NAMALWA (cell line): ENCODE data around the gene NKD1.
"Not testable (repeated sequence)": the region's sequence is repeated elsewhere in the genome, so short reads cannot be mapped to it uniquely, and the experiment has no call there.

Experiments used
- DNase-seq: peaks from one replicate; pipeline ENCODE4 v3.0.0-alpha.2; 2015; ENCODE audit warnings: low spot score

The NKD1 gene

DNA sequence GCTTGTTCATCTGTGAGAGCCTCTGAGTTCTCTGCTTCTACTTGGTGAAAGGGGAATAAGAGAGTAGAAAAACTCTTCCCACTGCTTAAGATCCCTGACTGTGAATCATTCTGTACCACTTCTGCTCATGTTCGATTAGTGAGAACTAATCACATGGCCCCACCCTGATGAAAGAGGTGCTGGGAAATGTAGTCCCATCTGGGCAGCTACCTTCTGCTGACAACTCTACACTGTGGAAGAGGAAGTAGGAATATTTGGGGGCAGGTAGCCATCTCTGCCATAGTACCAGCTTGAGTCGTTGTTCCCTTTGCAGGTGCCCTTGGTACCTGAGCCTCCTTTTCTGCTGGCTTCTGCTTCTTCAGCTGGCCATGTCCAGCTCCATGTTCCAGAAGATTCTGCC, 29.9 kb downstream of the NKD1 start:
- DNase-seq = peak; percentile 6

DNA sequence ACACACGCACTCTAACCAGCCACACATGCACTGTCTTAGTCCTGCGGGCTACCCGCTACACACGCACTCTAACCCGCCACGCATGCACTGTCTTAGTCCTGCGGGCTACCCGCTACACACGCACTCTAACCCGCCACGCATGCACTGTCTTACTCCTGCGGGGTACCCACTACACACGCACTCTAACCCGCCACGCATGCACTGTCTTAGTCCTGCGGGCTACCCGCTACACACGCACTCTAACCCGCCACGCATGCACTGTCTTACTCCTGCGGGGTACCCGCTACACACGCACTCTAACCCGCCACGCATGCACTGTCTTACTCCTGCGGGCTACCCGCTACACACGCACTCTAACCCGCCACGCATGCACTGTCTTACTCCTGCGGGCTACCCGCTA, 31.2 kb downstream of the NKD1 start:
- not testable (repeated sequence) for DNase-seq

DNA sequence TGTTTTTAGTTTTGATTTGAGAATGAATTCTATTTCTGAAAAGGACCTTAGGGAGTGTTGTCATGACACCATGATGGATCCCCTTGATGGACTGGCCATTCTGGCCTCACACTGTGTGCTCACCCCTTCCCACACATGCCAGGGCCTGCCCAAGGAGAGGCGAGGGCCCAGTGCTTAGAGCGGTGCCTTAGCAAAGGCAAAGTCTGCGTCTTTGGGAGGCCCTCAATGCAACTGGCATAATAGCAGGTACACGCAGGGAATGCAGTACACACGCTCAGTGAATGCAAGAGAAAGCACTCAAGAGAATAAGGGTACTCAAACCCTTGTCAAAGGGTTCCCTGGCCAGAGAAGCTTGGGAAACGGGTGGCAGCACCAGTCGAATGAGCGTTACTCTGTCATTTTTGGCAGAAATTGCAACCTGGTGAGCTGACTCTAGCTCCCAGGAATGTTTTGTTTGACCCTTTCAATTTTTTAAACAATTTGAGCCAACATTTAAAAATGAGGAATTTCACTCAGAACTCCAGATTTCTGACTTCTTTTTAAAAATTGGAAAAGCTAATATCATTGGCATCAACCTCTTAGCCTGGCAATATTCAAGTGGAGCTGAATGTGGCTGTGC, 32.1 kb downstream of the NKD1 start:
- no peak for DNase-seq

DNA sequence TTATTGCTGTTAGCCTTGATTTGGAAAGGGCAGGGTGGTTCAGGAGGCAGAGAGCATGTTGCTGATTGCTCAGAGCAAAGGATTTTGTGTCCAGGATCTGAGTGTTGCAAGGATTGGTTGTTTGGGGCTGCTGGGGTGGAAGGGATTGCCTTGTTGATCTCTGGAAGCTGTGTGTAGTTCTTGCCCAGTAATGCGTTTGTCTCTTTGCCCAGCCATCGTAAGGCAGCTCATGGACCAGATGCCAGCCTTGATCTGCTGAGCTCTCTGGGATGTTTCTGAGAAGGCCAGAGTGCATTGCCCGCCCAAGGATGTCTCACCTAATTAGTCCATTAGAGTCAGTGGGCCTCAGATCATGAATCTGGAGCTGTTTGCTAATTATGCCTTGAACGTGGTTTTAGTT, 33.6 kb downstream of the NKD1 start:
- DNase-seq = no peak

DNA sequence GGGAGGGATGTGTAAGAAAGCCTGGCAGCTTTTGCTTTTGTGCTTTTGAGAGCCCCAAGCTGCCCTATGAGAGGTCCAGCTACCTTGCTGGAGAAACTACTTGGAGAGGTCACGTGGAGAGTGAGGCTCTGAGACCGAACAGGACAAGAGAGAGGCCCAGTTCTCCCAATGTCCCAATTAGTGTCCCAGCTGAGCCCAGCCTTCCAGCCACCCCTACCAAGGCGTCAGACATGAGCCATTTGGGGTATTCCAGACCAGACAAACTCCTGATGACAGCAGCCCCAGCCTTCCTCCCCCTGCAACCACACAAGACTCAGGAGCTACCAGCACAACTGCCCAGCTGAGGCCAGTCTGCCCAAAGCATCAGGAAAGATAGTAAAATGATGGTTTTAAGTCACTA, 35.0 kb downstream of the NKD1 start:
- no peak for DNase-seq

DNA sequence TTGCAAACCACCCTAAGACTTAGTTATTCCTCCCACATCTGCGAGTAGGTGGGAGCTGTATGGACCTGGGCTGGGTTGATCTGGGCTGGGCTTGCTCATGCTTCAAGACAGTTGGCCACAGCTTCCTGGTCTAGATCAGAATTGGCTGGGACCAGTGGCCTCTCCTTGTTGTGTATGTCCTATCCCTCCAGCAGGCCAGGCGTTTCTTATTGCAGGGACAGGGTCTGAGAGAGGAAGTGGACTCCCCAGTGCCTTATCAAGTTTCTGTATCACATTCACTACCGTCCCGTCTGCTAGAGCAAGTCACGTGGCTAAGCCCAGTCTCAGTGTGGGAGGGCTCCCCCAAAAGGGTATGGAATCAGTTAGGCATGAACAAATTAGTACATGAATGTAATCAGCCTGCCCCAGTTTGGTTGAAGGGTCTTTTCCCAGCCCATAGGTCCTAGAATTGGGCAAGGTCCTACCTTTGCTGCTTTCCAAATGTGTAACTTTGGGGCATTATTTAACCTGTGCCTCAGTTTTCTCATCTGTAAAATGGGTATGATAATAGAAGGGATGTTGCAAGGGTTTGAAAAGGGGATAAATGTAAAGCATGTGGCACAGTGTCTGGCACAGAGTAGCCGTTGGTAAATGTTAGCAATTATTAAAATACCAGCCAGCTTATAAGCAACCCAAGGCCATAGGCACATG, 36.0 kb downstream of the NKD1 start:
- DNase-seq = no peak

DNA sequence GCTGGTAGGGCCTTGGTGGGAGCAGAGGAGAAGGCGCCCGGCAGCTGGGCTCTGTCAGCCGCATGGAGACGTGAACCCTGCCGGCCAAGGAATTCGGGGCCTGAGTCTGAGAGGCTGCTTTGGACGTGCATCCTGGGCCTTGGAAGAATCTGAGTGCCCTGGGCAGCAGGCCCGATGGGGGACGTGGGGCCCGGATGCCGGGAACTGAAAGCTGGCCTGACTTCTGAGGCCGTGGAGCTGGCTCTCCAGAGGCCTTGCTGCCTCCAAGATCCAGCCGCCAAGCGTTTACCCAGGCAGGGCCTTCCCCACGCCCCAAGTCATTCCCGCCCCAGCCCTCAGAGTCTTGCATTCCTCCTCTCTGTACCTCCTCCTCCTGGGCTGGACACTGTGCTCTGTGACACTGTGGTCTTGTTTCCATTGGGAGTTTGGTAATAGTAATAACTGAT, 37.2 kb downstream of the NKD1 start:
- DNase-seq = no peak

DNA sequence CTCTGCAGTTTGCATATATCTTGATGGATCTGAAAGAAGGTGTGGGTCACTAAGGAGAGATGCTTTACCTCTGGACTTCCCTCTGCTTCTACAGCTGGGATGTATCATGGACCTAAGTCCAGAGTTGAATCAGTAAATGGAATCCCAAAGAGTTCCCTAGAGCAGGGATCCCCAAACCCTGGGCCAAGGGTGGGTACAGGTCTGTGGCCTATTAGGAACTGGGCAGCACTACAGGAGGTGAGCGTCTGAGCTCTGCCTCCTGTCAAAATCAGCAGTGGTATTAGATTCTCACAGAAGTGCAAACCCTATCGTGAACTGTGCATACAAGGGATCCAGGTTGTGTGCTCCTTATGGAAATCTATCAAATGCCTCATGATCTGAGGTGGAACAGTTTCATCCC, 39.3 kb downstream of the NKD1 start:
- DNase-seq = no peak

DNA sequence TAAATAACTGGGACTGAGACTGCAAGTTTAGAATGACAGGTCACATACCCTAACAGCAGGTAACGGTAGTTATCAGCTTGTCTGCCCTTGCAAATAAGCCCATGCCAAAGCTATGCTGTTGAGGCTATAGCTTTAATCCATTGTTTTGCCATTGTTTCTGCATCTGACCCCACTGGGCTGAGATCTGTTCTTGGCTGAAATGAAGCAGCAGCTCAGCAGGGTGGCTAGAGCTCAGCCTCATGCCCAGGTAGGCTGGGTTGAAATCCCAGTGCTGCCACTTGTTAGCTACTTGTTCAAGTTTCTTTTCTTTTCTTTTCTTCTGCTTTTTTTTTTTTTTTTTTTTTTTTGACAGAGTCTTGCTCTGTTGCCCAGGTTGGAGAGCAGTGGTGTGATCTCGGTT, 40.1 kb downstream of the NKD1 start:
- DNase-seq = no peak

DNA sequence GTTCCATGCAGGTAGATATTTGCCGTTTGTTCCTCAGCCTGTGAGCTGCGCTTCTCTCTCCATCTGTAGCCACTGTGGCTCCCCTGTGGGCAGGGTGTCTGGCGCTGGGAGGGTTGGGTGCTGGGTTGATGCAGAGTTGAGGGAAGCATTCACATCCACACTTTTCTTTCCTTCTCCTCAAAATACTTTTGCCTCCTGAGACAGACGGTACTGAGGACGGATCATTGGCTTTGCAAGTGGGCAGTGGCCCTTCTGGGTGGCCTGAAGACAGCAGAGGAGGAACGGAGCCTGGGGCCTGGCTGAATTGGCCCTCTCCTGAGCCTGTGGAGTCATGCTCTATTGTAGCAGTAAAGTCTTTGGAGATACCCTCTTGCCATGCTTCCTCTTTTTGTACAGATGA, 43.0 kb downstream of the NKD1 start:
- DNase-seq = no peak

DNA sequence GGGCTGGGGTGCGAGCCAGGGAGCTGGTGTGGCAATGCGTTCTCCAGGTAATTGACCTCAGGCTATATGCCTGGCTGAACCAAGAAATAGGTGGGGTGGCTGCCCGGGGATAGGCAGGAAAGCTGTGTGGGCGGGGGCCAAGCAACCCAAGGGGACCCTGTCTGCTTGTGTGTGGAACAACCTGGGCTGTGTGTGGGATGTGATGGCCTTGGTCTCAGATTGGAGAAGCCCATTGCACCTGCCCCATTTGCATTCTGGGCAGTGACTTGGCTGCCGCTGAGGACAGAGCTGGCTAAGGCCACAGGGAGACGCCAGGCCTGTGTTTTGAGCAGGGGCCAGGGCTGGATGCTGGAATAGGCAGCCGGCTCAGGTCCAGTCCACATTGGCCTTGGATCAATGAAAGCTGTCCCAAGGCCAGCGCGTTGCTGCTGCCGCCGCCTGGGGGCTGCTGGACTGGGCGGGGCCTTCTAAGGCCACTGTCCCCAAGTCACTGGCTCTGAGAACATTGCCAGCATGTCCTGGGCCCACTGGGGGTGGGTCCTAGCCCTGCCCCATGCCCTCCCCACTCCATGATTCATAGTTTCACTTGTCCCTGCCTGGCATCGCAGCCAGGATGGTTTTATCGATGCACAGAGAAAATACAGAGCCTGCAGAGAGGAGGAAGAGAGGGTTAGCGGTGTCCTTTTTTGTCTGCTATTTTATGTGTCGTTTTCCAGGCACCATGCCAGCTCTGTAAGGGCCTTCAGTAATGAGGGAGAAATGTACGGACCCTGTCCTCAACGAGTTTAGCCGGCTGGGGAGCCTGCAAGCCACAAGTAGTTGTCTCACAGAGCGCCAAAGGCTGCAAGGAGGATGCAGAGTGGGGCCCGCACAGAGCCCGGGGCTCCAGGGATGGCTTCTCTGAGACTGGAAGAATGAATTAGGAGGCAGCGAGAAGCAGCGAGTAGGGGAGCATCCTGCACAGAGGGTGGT, 43.9 kb downstream of the NKD1 start:
- no peak for DNase-seq

DNA sequence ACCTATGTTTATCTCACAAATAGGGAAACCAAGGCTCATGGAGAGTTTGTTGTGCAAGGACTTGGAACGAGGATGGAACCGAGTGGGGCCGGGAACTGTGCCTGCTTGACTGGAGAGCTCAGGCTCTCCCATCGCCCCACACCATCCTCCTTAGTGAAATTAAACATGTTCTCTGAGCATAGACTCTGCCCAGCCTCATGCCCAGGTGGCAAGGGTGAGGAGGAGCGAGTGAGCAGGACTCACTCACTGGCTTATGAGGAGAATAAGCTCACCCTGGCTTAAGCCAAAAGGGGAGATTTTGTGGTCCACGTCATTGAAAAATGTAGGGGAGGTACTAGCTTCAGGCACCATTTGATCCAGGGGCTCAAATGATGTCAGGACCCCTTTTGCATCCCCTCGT, 44.8 kb downstream of the NKD1 start:
- DNase-seq = no peak

DNA sequence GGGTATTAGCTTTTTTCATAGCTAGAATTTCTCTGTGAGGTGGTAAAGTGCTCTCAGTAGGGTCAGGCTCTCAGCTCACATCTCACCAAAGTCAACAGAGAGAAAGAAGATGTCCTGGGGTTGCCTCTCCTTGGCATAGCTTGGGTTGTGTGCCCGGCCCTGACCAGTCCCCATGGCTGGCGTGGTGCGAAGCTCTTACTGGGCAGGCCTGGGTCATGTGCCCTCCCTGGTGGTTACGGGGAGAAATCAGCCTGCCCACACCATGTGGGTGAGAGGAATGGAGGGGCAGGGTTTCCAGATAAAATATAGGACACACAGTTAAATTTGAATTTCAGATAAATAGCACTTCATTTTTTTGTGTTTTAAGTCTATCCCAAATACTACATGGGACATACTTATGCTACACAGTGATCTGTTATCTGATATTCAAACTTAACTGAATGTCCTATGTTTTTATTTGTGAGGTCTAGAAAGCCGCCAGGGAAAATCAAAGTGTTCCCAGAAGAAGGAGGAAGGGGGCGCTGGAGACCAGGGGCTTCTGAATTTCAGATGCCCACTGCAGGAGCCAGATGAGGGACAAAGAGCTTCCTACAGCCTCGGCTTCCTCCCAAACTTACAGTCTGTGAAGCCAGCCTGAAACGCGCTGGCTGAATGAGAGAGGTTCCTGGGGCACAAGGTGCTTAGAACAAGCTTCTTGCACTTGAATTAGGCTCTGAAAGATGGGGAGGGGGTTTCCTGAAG, 45.4 kb downstream of the NKD1 start:
- no peak for DNase-seq

DNA sequence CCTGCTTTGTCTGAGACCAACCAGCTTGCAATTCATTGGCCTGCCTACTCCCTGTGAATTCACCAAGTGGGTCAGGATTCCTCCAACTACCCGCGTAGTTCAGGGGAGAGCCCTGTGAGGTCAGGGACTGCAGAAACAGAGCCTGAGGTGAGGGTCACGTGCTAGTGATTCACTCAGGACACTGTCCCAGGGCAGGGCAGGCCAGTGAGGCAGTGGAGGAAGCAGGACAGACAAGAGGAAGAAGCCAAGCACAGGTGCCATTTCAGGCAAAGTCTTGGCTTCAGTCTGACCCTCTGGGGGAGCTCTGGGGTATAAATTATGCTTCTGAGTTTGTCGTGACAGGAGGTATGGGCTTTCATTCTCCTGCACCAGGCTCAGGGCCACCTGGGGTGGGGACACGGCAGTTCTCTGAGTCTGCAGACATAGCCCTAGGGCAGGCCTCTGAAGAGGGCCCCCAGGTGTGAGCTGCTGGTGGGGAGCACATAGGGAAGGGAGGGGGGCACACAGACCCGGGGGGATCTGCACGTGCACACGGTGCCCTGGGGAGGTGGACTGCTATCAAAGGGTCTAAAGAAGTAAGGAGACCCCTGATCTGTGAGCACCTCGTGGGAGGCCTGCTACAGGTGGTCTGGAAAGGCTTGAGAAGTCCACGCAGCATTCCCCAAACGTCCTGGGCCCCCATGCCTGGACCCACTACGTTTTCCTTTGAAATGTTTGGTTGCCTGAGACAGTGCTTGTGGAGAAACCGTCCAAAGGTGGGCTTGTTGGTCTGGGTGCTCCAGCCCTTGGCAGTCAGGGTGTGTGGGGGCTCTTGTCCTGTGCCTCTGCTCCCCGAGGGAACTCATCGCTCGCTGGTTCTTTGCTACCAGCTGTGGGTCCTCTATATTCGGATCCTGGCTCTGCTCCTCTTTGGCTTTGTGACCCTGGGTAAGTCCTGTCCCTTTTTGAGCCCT, 46.4 kb downstream of the NKD1 start:
- DNase-seq = no peak

DNA sequence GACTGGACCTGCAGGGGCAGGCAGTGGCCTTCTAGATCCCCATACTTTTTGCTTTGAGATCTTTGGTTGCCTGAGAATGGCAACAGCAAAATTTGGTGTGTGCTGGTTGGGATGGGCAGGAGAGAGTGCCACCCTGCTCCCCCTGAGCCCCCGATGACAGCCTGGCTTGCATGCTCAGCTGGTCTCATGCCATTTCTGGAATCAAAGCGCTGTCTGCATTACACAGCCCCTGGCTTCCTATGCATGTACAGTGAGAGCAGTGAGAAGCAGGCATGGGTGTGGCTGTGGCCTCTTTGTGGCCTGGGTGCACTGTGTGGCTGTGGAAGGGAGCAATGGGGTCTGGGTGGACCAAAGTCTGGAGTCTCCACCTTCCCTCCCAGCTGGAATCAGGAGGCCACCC, 47.7 kb downstream of the NKD1 start:
- DNase-seq = no peak

DNA sequence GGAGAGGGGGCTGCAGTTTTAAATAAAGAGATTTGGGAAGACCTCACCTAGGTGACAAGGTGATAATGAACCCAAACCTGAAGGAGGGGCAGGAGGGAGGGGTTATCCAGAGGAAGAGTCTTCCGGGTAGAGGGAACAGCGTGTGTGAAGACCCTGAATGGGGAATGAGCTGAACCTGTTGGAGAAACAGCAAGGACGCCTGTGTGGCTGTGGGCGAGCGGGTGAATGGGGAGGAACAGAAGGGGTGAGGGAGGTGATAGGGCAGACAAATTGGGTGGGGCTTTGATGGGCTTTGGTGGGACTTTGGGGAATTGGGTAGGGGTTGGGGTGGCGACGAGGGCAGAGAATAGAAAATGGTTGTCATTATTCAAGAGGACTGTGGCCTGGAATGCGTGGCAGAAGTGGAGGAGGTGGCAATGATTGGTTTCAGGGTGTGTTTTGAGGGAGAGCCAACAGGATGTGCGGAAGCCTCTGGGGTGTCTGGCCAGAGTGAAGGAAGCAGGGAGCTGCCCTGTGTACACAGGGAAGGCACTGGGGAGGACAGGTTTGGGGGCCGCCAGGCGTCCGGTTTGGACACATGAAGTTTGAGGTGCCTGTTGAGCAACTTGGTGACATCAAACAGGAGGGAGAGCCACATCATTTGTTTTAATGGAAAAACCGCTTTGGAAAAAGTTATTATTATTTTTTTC, 48.7 kb downstream of the NKD1 start:
- DNase-seq = no peak

DNA sequence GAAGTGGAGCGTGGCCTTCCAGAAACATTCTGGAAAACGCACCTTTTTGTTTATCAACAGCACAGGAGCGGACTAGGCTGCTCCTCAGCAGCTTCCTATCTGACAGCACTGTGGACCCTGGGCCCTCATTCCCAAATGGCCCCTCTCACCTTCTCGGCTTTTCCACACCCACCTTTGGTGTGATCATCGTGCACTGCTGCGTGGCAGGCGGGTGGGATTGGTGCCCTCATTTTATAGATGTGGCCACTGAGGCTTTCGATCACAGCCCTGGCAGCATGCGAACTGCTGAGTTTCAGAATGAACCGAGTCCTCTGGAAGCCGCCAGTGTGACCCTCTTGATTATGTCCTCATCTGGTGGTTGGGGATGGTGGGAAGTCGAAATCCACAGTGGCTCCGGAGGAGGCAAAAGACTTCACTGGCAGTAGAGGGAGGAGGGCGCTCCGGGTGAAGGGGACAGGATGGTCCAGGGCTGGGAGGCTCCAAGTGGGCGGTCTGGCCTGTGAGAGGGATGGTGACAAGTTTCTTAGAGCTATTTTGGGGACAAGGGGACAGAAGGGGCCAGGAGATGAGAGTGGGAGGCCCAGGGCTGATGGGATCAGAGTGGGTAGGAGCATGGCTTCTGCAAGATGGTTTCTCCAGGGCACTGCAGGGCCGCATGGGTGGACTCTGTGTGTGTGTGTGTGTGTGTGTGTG, 49.5 kb downstream of the NKD1 start:
- no peak for DNase-seq

DNA sequence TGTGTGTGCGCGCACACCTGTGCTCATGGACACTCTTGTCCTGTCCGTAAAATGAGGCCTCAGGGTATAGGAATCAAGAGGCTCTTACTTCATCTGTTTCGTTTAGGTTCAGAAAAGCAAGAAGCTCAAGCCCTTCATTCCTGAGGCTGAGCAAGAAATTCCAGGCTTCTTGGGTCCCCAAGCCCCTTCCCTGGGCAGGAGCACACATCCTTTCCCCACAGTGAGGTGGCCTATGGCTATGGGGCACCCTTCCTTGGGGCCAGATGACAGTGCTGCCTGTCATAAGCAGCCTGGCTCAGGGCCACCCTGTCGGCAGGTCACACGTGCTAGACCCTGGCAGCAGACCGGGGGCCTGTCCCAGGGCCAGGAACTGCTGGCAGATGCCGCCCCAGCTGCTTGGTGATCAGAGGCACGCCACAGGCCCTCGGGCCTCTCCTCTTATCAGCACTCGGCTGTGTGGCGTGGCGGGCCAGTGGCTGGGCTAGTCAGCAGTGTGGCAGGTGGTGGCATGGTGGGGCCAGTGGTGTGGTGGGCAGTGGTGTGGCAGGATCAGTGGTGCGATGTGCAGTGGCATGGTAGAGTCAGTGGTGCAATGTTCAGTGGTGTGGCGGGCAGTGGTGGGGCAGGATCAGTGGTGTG, 50.2 kb downstream of the NKD1 start:
- no peak for DNase-seq

DNA sequence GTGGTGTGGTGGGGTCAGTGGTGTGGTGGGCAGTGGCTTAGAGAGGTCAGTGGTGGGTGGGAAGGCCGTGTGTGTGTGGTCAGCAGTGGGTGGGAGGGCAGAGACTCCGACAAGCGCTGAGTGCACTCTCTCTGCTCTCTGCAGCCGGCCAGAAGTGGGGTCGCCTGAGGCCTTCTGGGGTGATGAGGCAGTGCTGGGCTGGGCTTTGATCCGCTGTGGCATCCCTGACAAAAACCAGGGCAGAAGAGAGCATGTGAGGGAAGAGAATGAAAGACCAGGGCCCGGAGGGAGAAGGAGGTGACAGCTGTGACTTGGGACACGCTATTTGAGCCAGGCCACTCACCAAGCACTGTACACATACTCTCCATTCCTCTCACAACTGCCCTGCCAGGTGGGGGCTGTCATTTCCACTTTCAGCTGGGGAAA, 50.8 kb downstream of the NKD1 start:
- no peak for DNase-seq
